IPS-15b (cell line): ENCODE measurements around the gene EGLN1.

Experiments used
- H3K27me3 ChIP-seq: one replicate; pipeline ENCODE4 v1.6.1; 2013; ENCODE audit warnings: low read length; ENCODE audit not compliant: control insufficient read depth, insufficient read depth
- H3K36me3 ChIP-seq: one replicate; pipeline ENCODE4 v1.6.1; 2013; ENCODE audit warnings: low read length; ENCODE audit not compliant: control insufficient read depth, insufficient read depth
- H3K4me1 ChIP-seq: one replicate; pipeline ENCODE4 v1.6.1; 2013; ENCODE audit warnings: mild to moderate bottlenecking, low read length; ENCODE audit not compliant: control insufficient read depth, insufficient read depth
- H3K4me3 ChIP-seq: one replicate; pipeline ENCODE4 v1.5.1; 2013; ENCODE audit warnings: low read depth, low read length
- H3K9ac ChIP-seq: one replicate; pipeline ENCODE4 v1.6.1; 2013; ENCODE audit warnings: low read depth, mild to moderate bottlenecking, low read length
- H3K9me3 ChIP-seq: one replicate; pipeline ENCODE4 v1.6.1; 2013; ENCODE audit warnings: mild to moderate bottlenecking, low read length; ENCODE audit not compliant: control insufficient read depth, insufficient read depth

Gene EGLN1

DNA sequence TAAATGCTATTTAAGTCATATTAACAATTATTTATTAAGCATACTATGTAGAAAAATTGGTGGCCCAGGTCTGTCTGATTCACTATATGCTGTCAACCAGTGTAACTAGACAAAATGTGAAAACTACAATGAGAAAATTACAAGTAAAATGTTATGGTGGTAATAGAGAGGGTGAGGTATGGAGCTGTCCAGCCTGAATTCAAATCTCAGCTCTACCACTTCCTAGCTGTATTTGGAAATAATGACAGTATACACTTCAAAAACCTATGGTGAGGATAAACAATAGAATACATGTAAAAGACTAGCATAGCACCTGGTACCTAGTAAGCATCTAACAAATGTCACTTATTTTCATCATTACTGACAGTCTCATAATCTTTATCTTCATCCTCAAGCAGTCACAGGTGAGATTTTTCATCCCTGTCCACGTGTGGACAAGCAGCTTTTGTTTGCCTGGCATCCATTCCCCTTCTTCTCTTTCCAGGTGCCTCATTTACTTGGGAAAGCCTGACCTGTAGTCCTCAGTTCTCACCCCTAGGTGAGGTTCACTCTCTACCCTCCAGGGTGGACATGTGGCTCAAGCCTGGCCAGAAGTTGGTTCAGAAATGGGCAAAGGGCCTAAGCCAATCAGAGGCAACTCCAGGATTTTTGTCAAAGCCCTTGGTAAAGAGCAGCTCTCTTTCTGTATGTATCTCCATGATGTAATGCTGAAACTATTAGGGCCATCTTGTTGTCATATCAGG lies 29.5 kb downstream of the EGLN1 start:
- Histone ChIP-seq H3K27me3 (no peaks in the 10 kb centered on the region), H3K9ac (no peak overlapping the region), H3K36me3 (no peaks in the 10 kb centered on the region), H3K9me3 (no peaks in the 10 kb centered on the region), H3K4me1 (no peaks in the 10 kb centered on the region), H3K4me3 (no peak overlapping the region)

DNA sequence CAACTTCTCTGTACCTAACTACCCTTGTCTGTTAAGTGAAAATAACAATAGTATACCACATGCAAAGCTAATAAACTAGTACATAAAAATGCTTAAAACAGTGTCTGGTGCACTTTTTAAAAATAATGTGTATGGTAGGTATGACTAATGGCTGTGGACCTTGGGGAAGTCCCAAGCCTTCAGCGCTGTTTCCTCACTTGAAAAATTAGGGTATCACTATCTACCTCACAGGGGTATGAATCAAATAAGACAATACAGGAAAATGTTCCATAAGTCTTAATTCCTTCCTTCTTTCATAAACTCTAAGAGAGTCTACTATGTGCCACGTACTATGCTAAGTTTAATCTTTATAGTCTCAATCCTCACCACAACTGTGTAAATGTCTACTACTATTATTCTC lies 32.0 kb downstream of the EGLN1 start:
- no peaks in the 10 kb centered on the region for H3K27me3 ChIP-seq
- no peaks in the 10 kb centered on the region for H3K36me3 ChIP-seq
- H3K9ac ChIP-seq, result no peak overlapping the region
- no peaks in the 10 kb centered on the region for H3K4me1 ChIP-seq
- no peaks in the 10 kb centered on the region for H3K9me3 ChIP-seq
- H3K4me3 ChIP-seq, result no peak overlapping the region

DNA sequence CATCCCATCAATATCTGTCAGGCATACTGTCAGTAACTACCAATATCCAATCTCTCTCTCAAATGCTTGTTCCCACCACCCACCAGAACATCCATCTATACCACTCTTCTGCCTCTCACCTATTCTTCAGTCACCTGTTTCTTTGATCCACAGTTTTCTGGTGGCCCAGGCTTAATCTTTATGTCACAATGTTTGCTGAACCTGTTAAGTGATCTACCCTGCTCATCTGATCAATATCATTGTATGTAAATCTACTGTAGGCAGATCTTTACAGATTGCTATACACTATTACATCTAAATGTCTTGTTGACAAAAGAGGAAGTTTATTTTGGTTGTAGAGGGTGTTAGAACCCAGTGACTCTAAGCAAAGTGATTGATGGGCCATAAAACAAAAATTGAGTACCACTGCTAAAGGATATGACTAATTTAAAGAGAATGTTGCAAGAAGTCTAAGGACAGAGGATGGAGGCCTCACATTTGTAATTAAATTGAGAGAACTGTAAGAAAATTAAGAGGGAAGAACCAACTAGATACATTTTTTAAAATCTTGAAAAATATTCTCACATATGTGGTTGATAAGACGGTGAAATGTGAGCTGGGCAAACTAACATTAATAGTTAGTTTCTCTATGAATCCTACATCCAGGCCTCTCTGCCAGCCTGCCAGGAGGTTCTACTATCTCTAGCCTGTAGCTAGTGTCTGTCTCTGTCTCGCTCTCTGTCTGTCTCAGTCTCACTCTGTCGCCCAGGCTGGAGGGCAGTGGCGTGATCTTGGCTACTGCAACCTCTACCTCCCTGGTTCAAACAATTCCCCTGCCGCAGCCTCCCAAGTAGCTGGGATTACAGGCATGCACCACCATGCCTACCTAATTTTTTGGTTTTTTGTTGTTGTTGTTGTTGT lies 34.1 kb downstream of the EGLN1 start:
- Histone ChIP-seq H3K9me3 (no peaks in the 10 kb centered on the region), H3K27me3 (no peaks in the 10 kb centered on the region), H3K4me3 (no peak overlapping the region), H3K9ac (no peak overlapping the region), H3K36me3 (no peaks in the 10 kb centered on the region), H3K4me1 (no peaks in the 10 kb centered on the region)

DNA sequence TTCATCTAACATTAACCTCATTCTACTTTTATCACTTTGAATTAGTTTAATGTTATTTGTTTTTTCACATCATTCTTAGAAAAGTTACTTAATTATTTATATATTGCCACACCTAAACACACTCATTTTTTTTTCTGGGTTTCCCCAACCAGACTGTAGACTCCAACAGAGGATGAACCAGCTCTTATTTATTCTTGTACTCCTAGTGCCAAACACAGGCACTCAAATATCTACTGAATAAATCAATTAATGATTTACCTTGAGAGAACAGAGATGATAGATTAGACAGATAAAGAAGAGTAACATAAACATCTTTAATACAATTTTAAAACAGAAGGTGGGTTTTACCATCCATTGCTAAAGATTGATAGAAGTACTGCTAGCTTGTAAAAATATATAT lies 35.6 kb downstream of the EGLN1 start:
- no peaks in the 10 kb centered on the region for H3K4me1 ChIP-seq
- H3K9ac ChIP-seq, result no peak overlapping the region
- no peaks in the 10 kb centered on the region for H3K36me3 ChIP-seq
- H3K27me3 ChIP-seq, result no peaks in the 10 kb centered on the region
- H3K9me3 ChIP-seq, result no peaks in the 10 kb centered on the region
- no peak overlapping the region for H3K4me3 ChIP-seq

DNA sequence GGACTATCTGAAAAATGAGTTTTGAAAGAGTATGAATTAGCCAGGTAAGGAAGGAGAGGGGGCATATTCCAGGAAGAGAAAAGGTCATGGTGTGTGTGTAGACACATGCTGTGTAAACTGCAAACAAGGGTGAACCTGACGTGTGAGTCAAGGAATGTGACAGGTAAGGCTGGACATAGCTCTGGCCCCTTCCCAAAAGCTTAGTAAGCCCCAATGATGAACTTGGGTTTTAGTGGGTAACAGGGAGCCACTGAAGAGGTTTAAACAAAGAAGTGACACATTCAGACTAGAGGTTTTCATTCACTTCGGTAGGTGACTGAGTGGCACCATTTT lies 36.7 kb downstream of the EGLN1 start:
- Histone ChIP-seq H3K36me3 (no peaks in the 10 kb centered on the region), H3K4me1 (no peaks in the 10 kb centered on the region), H3K9me3 (no peaks in the 10 kb centered on the region), H3K27me3 (no peaks in the 10 kb centered on the region), H3K9ac (no peak overlapping the region), H3K4me3 (no peak overlapping the region)

DNA sequence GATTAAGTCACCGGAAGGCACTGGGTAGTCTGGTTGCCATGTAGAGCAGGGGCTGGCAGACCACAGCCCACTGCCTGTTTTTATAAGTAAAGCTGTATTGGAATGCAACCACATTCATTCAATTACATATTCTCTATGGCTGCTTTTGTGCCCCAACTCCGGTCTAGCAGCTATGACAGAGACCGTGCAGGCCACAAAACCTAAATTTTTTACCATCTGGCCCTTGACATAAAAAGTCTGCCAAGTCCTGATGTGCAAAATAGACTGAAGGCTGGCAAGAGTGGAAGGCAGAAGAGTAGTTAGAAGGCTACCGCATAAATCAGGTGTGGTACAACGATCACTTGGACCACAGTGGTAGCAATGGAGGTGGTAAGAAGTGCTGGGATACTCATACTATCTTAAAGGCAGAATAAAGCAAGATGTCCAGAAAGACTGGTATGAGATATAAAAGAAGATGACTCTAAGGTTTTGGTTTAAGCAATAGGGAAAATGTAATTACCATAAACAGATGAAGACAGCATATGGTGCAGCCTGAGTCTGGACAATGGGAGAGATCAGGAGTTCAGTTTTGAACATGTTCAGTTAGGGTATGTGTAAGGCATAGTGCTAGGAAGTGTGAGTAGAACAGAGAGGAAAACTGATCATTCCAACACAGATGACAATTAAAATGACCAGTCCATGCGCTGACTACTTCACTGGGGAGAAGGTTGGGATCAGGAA lies 37.2 kb downstream of the EGLN1 start:
- H3K4me3 ChIP-seq, result no peak overlapping the region
- no peaks in the 10 kb centered on the region for H3K36me3 ChIP-seq
- H3K9me3 ChIP-seq, result no peaks in the 10 kb centered on the region
- no peaks in the 10 kb centered on the region for H3K27me3 ChIP-seq
- no peak overlapping the region for H3K9ac ChIP-seq
- no peaks in the 10 kb centered on the region for H3K4me1 ChIP-seq

DNA sequence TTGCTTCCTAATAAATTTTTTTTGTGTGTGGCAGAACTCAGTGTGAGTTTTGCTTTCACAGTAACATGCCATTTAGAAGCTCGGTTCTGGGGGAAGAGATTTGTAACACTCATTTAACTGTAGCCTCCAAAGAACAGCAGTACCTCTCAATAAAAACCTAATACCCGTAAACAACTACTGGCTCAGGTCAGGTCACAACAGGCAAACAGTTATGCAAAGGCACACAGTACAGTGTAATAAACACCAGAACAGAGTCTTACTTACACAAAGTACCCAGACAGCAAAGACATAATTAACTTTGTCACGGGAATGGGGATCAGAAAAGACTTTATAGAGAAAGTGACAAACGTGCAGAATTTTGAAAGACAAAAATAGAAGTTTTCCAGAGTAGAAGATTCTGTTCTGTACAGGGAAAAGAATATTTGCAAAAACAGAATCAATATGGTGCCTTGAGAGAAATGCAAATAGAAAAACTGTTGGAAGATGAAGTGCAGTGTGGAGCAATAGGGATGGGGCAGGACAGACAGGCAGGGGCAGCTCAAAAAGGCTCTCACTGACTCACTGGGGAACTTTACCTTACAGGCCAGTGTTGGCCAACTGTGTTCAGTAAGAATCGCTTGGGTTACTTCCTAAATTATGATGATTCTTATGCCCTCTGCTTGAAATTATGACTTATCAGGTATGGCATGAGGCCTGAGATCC lies 38.8 kb downstream of the EGLN1 start:
- Histone ChIP-seq H3K4me1 (no peaks in the 10 kb centered on the region), H3K9me3 (no peaks in the 10 kb centered on the region), H3K4me3 (no peak overlapping the region), H3K27me3 (no peaks in the 10 kb centered on the region), H3K36me3 (no peaks in the 10 kb centered on the region), H3K9ac (no peak overlapping the region)

DNA sequence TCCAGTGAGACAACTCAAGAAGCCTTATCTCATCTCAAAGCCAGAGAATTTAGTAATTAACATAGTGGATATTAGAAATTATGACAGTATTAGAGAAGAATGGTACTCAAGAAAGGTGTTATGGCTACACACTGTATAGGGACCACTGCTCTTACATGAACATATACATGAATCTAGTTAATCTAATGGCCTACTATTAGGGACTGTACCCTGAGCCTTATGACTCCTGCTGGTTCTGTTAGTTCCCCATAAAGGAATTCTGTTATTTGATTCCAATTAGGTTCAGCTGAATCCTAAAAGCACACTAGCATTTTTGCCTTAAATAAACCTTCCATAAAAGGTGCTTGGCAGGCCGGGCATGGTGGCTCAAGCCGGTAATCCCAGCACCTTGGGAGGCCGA lies 39.7 kb downstream of the EGLN1 start:
- Histone ChIP-seq H3K4me3 (no peak overlapping the region), H3K36me3 (no peaks in the 10 kb centered on the region)

DNA sequence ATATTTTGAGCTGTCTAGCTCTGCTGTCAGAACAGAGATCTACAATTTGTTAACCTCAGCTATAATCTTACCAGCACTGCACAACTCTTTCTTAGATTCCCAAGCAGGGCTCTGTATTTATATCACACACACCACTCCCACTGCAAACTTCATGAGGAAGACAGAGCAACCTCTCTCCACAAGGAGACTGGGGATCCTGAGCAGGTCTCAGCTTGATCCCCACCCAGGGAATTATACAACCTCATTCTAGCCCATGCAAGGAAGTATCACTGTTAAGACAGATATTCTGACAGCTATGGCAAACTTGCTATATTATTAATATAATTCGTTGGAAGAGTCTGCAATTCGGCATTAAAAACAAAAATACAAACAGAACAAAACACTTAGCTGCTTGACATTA lies 40.4 kb downstream of the EGLN1 start:
- Histone ChIP-seq H3K4me3 (no peak overlapping the region), H3K9me3 (no peaks in the 10 kb centered on the region), H3K27me3 (no peaks in the 10 kb centered on the region), H3K36me3 (no peaks in the 10 kb centered on the region), H3K9ac (no peak overlapping the region), H3K4me1 (no peaks in the 10 kb centered on the region)

More for the DNA sequence above, 39.7 kb downstream of the EGLN1 start:
- Histone ChIP-seq H3K9ac (no peak overlapping the region), H3K27me3 (no peaks in the 10 kb centered on the region), H3K4me1 (no peaks in the 10 kb centered on the region), H3K9me3 (no peaks in the 10 kb centered on the region)

DNA sequence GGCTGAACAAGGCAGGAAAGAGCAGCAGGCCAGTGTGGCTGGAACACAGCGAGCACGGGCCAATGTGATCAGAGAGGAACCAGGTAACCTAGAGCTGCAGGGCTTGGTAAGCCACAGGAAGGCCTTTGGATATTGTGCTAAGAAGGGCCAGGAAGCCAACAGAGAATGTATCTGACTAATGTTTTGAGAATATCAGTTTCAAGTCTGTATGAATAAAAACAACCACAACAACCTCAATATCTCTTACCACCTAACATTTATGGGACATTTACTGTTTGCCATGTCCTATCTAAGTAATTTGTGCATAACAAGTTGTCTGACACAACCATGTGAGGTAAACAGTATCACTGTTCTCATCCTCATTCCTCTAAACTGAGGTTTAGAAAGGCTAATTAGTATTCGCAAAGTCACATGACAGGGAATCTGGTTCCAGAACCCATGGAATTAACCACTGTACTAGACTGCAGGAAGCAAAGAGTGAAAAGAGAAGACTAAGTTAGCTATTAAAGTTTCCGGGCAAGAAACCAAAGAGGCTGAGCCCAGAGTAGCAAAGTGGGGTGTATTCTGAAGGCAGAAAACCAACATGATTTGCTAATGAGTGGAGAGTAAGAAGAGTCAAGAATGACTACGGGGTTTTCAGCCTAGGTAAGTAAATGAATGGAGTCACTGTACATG lies 45.1 kb downstream of the EGLN1 start:
- Histone ChIP-seq H3K4me1 (no peaks in the 10 kb centered on the region), H3K9me3 (no peaks in the 10 kb centered on the region), H3K4me3 (no peak overlapping the region), H3K36me3 (no peaks in the 10 kb centered on the region), H3K9ac (no peak overlapping the region), H3K27me3 (no peaks in the 10 kb centered on the region)

DNA sequence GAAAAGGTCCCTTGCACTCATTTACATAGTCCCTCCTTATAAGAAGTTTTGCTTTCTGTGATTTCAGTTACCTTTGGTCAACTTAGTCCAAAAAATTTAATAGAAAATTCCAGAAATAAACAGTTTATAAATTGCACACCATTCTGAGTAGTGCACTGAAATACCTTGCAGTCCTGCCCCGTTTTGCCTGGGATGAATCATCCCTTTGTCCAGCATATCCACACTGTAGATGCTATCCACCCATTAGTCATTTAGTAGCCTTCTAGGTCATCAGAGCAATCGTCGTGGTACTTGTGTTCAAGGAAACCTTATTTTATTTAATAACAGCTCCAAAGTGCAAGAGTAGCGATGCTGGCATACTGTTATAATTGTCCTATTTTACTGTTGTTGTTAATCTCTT lies 46.0 kb downstream of the EGLN1 start:
- Histone ChIP-seq H3K36me3 (no peaks in the 10 kb centered on the region), H3K4me1 (no peaks in the 10 kb centered on the region), H3K4me3 (no peak overlapping the region), H3K9ac (no peak overlapping the region), H3K9me3 (no peaks in the 10 kb centered on the region), H3K27me3 (no peaks in the 10 kb centered on the region)
